Liver (tissue), 9 donors: ENCODE data around the gene DPM1. TPM values are rescaled to one million over a fixed set of nuclear protein-coding genes. Genes with fewer than 3 reads are reported as not detected.

ENCODE experiments used
- DNase-seq: peaks from one replicate; pipeline ENCODE4 v3.0.0-alpha.2; 2017; ENCODE audit warnings: low spot score
- H3K27ac ChIP-seq, 2 donors: one replicate each; pipeline ENCODE4 v1.7.0; 2013; ENCODE audit warnings: inconsistent platforms in 2 of 2, low read length in 2 of 2, control low read depth in 1 of 2, low read depth in 1 of 2, mild to moderate bottlenecking in 1 of 2
- H3K27me3 ChIP-seq, 4 donors: one replicate each; pipeline versions ENCODE4 v1.6.1 to v1.7.0; 2013; ENCODE audit warnings: low read length in 3 of 4, inconsistent platforms in 1 of 4, mild to moderate bottlenecking in 1 of 4, moderate library complexity in 1 of 4; ENCODE audit not compliant: control insufficient read depth in 4 of 4, insufficient read depth in 4 of 4
- H3K36me3 ChIP-seq, 4 donors: one replicate each; pipeline versions ENCODE4 v1.6.1 to v1.7.0; 2013; ENCODE audit warnings: low read length in 3 of 4, mild to moderate bottlenecking in 3 of 4, low read depth in 1 of 4, moderate library complexity in 1 of 4; ENCODE audit not compliant: control insufficient read depth in 4 of 4, insufficient read depth in 3 of 4
- H3K4me1 ChIP-seq, 4 donors: one replicate each; pipeline versions ENCODE4 v1.6.1 to v1.7.0; 2013; ENCODE audit warnings: low read length in 3 of 4, mild to moderate bottlenecking in 3 of 4, moderate library complexity in 1 of 4; ENCODE audit not compliant: control insufficient read depth in 4 of 4, insufficient read depth in 4 of 4
- H3K4me3 ChIP-seq, 3 donors: one replicate each; pipeline versions ENCODE4 v1.6.1 to v1.7.0; 2013; ENCODE audit warnings: low read length in 3 of 3, control low read depth in 1 of 3, low read depth in 1 of 3, mild to moderate bottlenecking in 1 of 3
- H3K9ac ChIP-seq, 2 donors: one replicate each; pipeline ENCODE4 v1.7.0; 2013; ENCODE audit warnings: low read length in 2 of 2, mild to moderate bottlenecking in 2 of 2, moderate library complexity in 2 of 2, control low read depth in 1 of 2, low read depth in 1 of 2
- H3K9me3 ChIP-seq, 4 donors: one replicate each; pipeline versions ENCODE4 v1.6.1 to v1.7.0; 2013; ENCODE audit warnings: low read length in 3 of 4; ENCODE audit not compliant: control insufficient read depth in 4 of 4
- EGR1 ChIP-seq, 2 donors: IDR thresholded peaks; 2 replicates each; pipeline ENCODE4 v1.6.1; 2016 to 2018; ENCODE audit warnings: antibody characterized with exemption in 2 of 2, low read depth in 2 of 2
- FOXA1 ChIP-seq: IDR thresholded peaks from 2 replicates; pipeline ENCODE4 v1.6.1; 2016; ENCODE audit warnings: antibody characterized with exemption
- FOXA2 ChIP-seq: IDR thresholded peaks from 2 replicates; pipeline ENCODE4 v1.6.1; 2016; ENCODE audit warnings: antibody characterized with exemption
- GABPA ChIP-seq, 2 donors: IDR thresholded peaks in 1 of 2; conservative IDR thresholded peaks in 1 of 2; 2 replicates each; pipeline ENCODE4 v1.6.1; 2016; ENCODE audit warnings: antibody characterized with exemption in 2 of 2, mild to moderate bottlenecking in 1 of 2, moderate library complexity in 1 of 2
- HNF4A ChIP-seq, 2 donors: conservative IDR thresholded peaks; 2 replicates each; pipeline ENCODE4 v1.6.1; 2016; ENCODE audit warnings: antibody characterized with exemption in 2 of 2, mild to moderate bottlenecking in 2 of 2
- HNF4G ChIP-seq: IDR thresholded peaks from 2 replicates; pipeline ENCODE4 v1.6.1; 2016; ENCODE audit warnings: antibody characterized with exemption
- JUND ChIP-seq, 2 donors: IDR thresholded peaks; 2 replicates each; pipeline ENCODE4 v1.6.1; 2016; ENCODE audit warnings: antibody characterized with exemption in 2 of 2
- NR2F2 ChIP-seq: IDR thresholded peaks from 2 replicates; pipeline ENCODE4 v1.6.1; 2016; ENCODE audit warnings: antibody characterized with exemption
- RAD21 ChIP-seq, 2 donors: IDR thresholded peaks; 2 replicates each; pipeline ENCODE4 v1.6.1; 2016; ENCODE audit warnings: antibody characterized with exemption in 2 of 2, mild to moderate bottlenecking in 2 of 2
- SP1 ChIP-seq: IDR thresholded peaks from 2 replicates; pipeline ENCODE4 v1.6.1; 2018; ENCODE audit warnings: antibody characterized with exemption, mild to moderate bottlenecking
- TAF1 ChIP-seq: conservative IDR thresholded peaks from 2 replicates; pipeline ENCODE4 v1.6.1; 2016; ENCODE audit warnings: antibody characterized with exemption, mild to moderate bottlenecking
- WGBS: extraction: QIAGEN DNeasy Blood & Tissue Kit; methylation state at CpG from one replicate; pipeline ENCODE4 v1.1.7; 2013; 5-methylcytosine and 5-hydroxymethylcytosine counted together
- polyA plus RNA-seq, 2 donors: library from polyadenylated mRNA; stranded (reverse) in 1 of 2; unstranded in 1 of 2; fragments of 200-250 nt in 1 of 2; fragments of >200 nt in 1 of 2; fragmentation: Nextera tagmentation in 1 of 2; extraction: Ambion mirVana in 1 of 2; gene quantifications; one replicate each; pipeline versions ENCODE4 v1.2.1 to v1.2.3, GENCODE V29; 2013 to 2015
- total RNA-seq, 2 donors: library from RNA; depleted of rRNA; stranded (reverse); fragments of >200 nt; gene quantifications; one replicate each; pipeline ENCODE4 v1.2.3, GENCODE V29; 2014
- TF ChIP-seq, protein P1 (sequence below): IDR thresholded peaks from 2 replicates; pipeline ENCODE4 v1.6.1; 2016; ENCODE audit warnings: antibody characterized with exemption
- TF ChIP-seq, protein P2 (sequence below): fragments of 150-350 bp; IDR thresholded peaks from 2 replicates; pipeline ENCODE4 v1.5.1; 2017; ENCODE audit warnings: improper control_type of control experiment, low read depth, low read length; ENCODE audit not compliant: missing input control
- TF ChIP-seq, protein P3 (sequence below): IDR thresholded peaks from 2 replicates; pipeline ENCODE4 v1.6.1; 2016; ENCODE audit warnings: antibody characterized with exemption
- TF ChIP-seq, protein P4 (sequence below): IDR thresholded peaks from 2 replicates; pipeline ENCODE4 v1.6.1; 2016; ENCODE audit warnings: antibody characterized with exemption
- TF ChIP-seq, protein P5 (sequence below): IDR thresholded peaks from 2 replicates; pipeline ENCODE4 v1.6.1; 2016; ENCODE audit warnings: antibody characterized with exemption, mild to moderate bottlenecking
- donor health status: healthy.
- donor health status: healthy.
- donor health status: healthy.
- donor health status: healthy.
- donor health status: healthy.

The DPM1 gene
- total and polyA plus RNA-seq, 4 donors, result 27.2 to 42.6 (median 35.2) TPM

DNA sequence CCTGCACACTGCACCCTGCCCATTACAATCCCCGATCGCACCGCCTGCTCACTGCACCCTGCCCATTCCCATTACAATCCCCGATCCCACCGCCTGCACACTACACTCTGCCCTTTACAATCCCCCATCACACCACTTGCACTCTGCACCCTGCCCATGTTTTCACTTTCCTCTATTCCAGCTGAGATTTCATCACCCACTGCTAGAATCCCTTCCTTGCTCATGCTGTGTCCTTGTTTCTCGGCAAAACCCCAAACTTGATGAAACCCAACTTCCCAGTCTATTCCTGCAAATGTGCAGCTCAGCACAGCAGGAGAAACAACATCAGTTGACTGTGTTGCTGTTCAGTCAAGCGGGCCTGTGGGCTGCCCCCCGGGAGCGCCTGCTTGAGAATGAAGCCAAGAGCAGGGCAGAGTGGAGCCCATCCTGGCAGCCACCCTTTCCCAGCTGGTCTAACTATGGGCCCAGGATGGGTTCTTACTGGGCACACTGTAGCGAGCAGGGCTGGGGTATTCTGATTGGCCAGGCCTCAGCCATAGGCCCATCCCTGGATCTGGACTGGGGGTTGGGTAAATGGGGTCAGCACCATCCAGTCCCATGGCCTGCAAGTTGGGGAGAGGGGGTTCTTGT lies 17.5 kb upstream of the DPM1 start:
- H3K36me3 ChIP-seq, result no peaks in the 10 kb centered on the region

DNA sequence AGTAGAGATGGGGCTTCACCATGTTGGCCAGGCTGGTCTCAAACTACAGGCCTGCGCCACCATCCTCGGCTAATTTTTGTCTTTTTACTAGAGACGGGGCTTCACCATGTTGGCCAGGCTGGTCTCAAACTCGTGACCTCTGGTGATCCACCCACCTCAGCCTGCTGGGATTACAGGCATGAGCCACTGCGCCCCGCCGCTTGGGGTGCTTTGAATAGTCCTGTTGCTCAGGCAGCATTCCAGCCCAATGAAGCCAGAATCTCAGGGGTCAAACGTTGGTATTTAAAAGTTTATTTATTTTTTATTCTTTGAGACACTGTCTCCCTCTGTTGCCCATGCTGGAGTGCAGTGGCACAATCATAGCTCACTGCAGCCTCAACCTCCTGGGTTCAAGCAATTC lies 11.6 kb upstream of the DPM1 start:
- Histone ChIP-seq H3K4me3 (no peak overlapping the region), H3K27ac (no peak overlapping the region), H3K9me3 (no peaks in the 10 kb centered on the region), H3K36me3 (no peaks in the 10 kb centered on the region), H3K27me3 (no peaks in the 10 kb centered on the region), H3K9ac (no peak overlapping the region), H3K4me1 (no peaks in the 10 kb centered on the region)
- 80% methylated on average over 8 of the region's 8 CpGs for WGBS
- no peak for DNase-seq
- TF ChIP-seq, protein P1, sequence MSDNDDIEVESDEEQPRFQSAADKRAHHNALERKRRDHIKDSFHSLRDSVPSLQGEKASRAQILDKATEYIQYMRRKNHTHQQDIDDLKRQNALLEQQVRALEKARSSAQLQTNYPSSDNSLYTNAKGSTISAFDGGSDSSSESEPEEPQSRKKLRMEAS, result no peak
- TF ChIP-seq, protein P2, sequence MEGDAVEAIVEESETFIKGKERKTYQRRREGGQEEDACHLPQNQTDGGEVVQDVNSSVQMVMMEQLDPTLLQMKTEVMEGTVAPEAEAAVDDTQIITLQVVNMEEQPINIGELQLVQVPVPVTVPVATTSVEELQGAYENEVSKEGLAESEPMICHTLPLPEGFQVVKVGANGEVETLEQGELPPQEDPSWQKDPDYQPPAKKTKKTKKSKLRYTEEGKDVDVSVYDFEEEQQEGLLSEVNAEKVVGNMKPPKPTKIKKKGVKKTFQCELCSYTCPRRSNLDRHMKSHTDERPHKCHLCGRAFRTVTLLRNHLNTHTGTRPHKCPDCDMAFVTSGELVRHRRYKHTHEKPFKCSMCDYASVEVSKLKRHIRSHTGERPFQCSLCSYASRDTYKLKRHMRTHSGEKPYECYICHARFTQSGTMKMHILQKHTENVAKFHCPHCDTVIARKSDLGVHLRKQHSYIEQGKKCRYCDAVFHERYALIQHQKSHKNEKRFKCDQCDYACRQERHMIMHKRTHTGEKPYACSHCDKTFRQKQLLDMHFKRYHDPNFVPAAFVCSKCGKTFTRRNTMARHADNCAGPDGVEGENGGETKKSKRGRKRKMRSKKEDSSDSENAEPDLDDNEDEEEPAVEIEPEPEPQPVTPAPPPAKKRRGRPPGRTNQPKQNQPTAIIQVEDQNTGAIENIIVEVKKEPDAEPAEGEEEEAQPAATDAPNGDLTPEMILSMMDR, result no peak
- TF ChIP-seq EGR1 (IDR thresholded peaks at IDR 0.05; ENCODE audit: low read depth in 2 of 2), result no peak
- no peak for TF ChIP-seq HNF4A (conservative IDR thresholded peaks at IDR 0.05)
- no peak for TF ChIP-seq JUND (IDR thresholded peaks at IDR 0.05)
- no peak for TF ChIP-seq HNF4G
- no peak for TF ChIP-seq SP1
- no peak for TF ChIP-seq TAF1
- no peak for TF ChIP-seq GABPA (IDR thresholded peaks at IDR 0.05 in 1 of 2, conservative IDR thresholded peaks at IDR 0.05 in 1 of 2)
- TF ChIP-seq, protein P3, sequence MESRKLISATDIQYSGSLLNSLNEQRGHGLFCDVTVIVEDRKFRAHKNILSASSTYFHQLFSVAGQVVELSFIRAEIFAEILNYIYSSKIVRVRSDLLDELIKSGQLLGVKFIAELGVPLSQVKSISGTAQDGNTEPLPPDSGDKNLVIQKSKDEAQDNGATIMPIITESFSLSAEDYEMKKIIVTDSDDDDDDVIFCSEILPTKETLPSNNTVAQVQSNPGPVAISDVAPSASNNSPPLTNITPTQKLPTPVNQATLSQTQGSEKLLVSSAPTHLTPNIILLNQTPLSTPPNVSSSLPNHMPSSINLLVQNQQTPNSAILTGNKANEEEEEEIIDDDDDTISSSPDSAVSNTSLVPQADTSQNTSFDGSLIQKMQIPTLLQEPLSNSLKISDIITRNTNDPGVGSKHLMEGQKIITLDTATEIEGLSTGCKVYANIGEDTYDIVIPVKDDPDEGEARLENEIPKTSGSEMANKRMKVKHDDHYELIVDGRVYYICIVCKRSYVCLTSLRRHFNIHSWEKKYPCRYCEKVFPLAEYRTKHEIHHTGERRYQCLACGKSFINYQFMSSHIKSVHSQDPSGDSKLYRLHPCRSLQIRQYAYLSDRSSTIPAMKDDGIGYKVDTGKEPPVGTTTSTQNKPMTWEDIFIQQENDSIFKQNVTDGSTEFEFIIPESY, result no peak
- TF ChIP-seq, protein P4, sequence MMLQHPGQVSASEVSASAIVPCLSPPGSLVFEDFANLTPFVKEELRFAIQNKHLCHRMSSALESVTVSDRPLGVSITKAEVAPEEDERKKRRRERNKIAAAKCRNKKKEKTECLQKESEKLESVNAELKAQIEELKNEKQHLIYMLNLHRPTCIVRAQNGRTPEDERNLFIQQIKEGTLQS, result no peak
- no peak for TF ChIP-seq FOXA1
- TF ChIP-seq RAD21 (IDR thresholded peaks at IDR 0.05), result no peak

More for the DNA sequence above, 17.5 kb upstream of the DPM1 start:
- DNase-seq, result no peak
- WGBS, result 92% methylated on average over 10 of the region's 10 CpGs
- Histone ChIP-seq H3K9ac (no peak overlapping the region), H3K4me1 (no peaks in the 10 kb centered on the region), H3K4me3 (no peak overlapping the region), H3K27me3 (peaks cover 0 to 4% (median 0%) of the 10 kb centered on the region in 4 donors), H3K9me3 (no peaks in the 10 kb centered on the region), H3K27ac (no peak overlapping the region)
- no peak for TF ChIP-seq NR2F2
- TF ChIP-seq EGR1 (IDR thresholded peaks at IDR 0.05; ENCODE audit: low read depth in 2 of 2), result no peak
- TF ChIP-seq, protein P5, sequence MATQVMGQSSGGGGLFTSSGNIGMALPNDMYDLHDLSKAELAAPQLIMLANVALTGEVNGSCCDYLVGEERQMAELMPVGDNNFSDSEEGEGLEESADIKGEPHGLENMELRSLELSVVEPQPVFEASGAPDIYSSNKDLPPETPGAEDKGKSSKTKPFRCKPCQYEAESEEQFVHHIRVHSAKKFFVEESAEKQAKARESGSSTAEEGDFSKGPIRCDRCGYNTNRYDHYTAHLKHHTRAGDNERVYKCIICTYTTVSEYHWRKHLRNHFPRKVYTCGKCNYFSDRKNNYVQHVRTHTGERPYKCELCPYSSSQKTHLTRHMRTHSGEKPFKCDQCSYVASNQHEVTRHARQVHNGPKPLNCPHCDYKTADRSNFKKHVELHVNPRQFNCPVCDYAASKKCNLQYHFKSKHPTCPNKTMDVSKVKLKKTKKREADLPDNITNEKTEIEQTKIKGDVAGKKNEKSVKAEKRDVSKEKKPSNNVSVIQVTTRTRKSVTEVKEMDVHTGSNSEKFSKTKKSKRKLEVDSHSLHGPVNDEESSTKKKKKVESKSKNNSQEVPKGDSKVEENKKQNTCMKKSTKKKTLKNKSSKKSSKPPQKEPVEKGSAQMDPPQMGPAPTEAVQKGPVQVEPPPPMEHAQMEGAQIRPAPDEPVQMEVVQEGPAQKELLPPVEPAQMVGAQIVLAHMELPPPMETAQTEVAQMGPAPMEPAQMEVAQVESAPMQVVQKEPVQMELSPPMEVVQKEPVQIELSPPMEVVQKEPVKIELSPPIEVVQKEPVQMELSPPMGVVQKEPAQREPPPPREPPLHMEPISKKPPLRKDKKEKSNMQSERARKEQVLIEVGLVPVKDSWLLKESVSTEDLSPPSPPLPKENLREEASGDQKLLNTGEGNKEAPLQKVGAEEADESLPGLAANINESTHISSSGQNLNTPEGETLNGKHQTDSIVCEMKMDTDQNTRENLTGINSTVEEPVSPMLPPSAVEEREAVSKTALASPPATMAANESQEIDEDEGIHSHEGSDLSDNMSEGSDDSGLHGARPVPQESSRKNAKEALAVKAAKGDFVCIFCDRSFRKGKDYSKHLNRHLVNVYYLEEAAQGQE, result no peak
- no peak for TF ChIP-seq HNF4A (conservative IDR thresholded peaks at IDR 0.05)
- TF ChIP-seq, protein P3, result no peak
- no peak for TF ChIP-seq SP1
- TF ChIP-seq RAD21 (IDR thresholded peaks at IDR 0.05), result no peak
- no peak for TF ChIP-seq FOXA2
